ENCODE results near the gene EDIL3. TPM values are rescaled to one million over a fixed set of nuclear protein-coding genes. Genes with fewer than 3 reads are reported as not detected.

Gene EDIL3
- total RNA-seq, 2 experiments from 2014 or later: not detected

GRCh38 chr5:83957188-83957587 is 427.5 kb downstream of the EDIL3 start:
- Histone ChIP-seq H3K4me2 (ENCODE audit: low read length) (no peak overlapping the region), H3K27ac (ENCODE audit: low read depth, low read length, poor library complexity, severe bottlenecking) (no peak overlapping the region), H3K4me1 (ENCODE audit: insufficient read depth, low read length, poor library complexity, severe bottlenecking) (no peaks in the 10 kb centered on the region), H3K9me2 (ENCODE audit: insufficient read depth, low read length) (no peaks in the 10 kb centered on the region), H4K20me1 (ENCODE audit: insufficient read depth, low read length) (no peaks in the 10 kb centered on the region), H2AFZ (ENCODE audit: low read length) (no peak overlapping the region), H3K9me3 (ENCODE audit: low read length) (no peaks in the 10 kb centered on the region), H3K79me2 (ENCODE audit: insufficient read depth, low read depth, low read length) (no peaks in the 10 kb centered on the region), H3K4me3 (ENCODE audit: low read depth, low read length, poor library complexity, severe bottlenecking) (no peak overlapping the region), H3K36me3 (ENCODE audit: insufficient read depth, low read length) (no peaks in the 10 kb centered on the region)
- TF ChIP-seq CTCF (conservative IDR thresholded peaks at IDR 0.05; ENCODE audit: low read length): no peak
- no peak for TF ChIP-seq EZH2phosphoT487 (IDR thresholded peaks at IDR 0.05; ENCODE audit: borderline replicate concordance, low read depth, low read length)
- intact Hi-C loops (cut with micrococcal nuclease; ENCODE audit: unreplicated experiment): no loop called here
- CTCF ChIA-PET (ENCODE audit: unreplicated experiment): no interaction called here
- POLR2A ChIA-PET: interaction anchor here (0.6 kb wide), 1 partner anchor 189 kb away, joined by 4 read pairs; no protein-coding TSS in a partner anchor
- BruUV-seq (replicated peaks): no TSS peak
- no peak for DNase-seq (ENCODE audit: low spot score)

- TF ChIP-seq EZH2phosphoT487 (IDR thresholded peaks at IDR 0.05; ENCODE audit: borderline replicate concordance, low read depth, low read length) (no peak), CTCF (conservative IDR thresholded peaks at IDR 0.05; ENCODE audit: low read length) (no peak)
- POLR2A ChIA-PET: interaction anchor here (0.6 kb wide), 1 partner anchor 63 kb away, joined by 4 read pairs; no protein-coding TSS in a partner anchor
- Histone ChIP-seq H3K27ac (ENCODE audit: low read depth, low read length, poor library complexity, severe bottlenecking) (no peak overlapping the region), H3K4me2 (ENCODE audit: low read length) (no peak overlapping the region), H3K4me1 (ENCODE audit: insufficient read depth, low read length, poor library complexity, severe bottlenecking) (no peaks in the 10 kb centered on the region), H3K79me2 (ENCODE audit: insufficient read depth, low read depth, low read length) (no peaks in the 10 kb centered on the region), H3K36me3 (ENCODE audit: insufficient read depth, low read length) (no peaks in the 10 kb centered on the region), H3K4me3 (ENCODE audit: low read depth, low read length, poor library complexity, severe bottlenecking) (no peak overlapping the region), H4K20me1 (ENCODE audit: insufficient read depth, low read length) (no peaks in the 10 kb centered on the region), H3K9me2 (ENCODE audit: insufficient read depth, low read length) (no peaks in the 10 kb centered on the region), H2AFZ (ENCODE audit: low read length) (no peak overlapping the region), H3K9me3 (ENCODE audit: low read length) (no peaks in the 10 kb centered on the region)
- CTCF ChIA-PET (ENCODE audit: unreplicated experiment): no interaction called here
- intact Hi-C loops (cut with micrococcal nuclease; ENCODE audit: unreplicated experiment): no loop called here
- no peak for DNase-seq (ENCODE audit: low spot score)
- BruUV-seq (replicated peaks): no TSS peak
Measured at GRCh38 chr5:83956386-83956785, 428.3 kb downstream of the EDIL3 start.

- POLR2A ChIA-PET: interaction anchor here (0.6 kb wide), 1 partner anchor 63 kb away, joined by 4 read pairs; no protein-coding TSS in a partner anchor
- no peaks in the 10 kb centered on the region for H3K79me2 ChIP-seq (ENCODE audit: insufficient read depth, low read depth, low read length)
- no peaks in the 10 kb centered on the region for H3K36me3 ChIP-seq (ENCODE audit: insufficient read depth, low read length)
- H3K9me2 ChIP-seq (ENCODE audit: insufficient read depth, low read length): no peaks in the 10 kb centered on the region
- no TSS peak for BruUV-seq (replicated peaks)
- no peak for DNase-seq (ENCODE audit: low spot score)
- no peaks in the 10 kb centered on the region for H4K20me1 ChIP-seq (ENCODE audit: insufficient read depth, low read length)
- TF ChIP-seq CTCF (conservative IDR thresholded peaks at IDR 0.05; ENCODE audit: low read length): no peak
- no peak for TF ChIP-seq EZH2phosphoT487 (IDR thresholded peaks at IDR 0.05; ENCODE audit: borderline replicate concordance, low read depth, low read length)
- intact Hi-C loops (cut with micrococcal nuclease; ENCODE audit: unreplicated experiment): no loop called here
- H3K4me2 ChIP-seq (ENCODE audit: low read length): no peak overlapping the region
- H2AFZ ChIP-seq (ENCODE audit: low read length): no peak overlapping the region
- H3K4me1 ChIP-seq (ENCODE audit: insufficient read depth, low read length, poor library complexity, severe bottlenecking): no peaks in the 10 kb centered on the region
- no peak overlapping the region for H3K27ac ChIP-seq (ENCODE audit: low read depth, low read length, poor library complexity, severe bottlenecking)
- no peak overlapping the region for H3K4me3 ChIP-seq (ENCODE audit: low read depth, low read length, poor library complexity, severe bottlenecking)
- no peaks in the 10 kb centered on the region for H3K9me3 ChIP-seq (ENCODE audit: low read length)
- CTCF ChIA-PET (ENCODE audit: unreplicated experiment): no interaction called here
Measured at GRCh38 chr5:83955916-83956315, 428.8 kb downstream of the EDIL3 start.
